Body of pancreas (tissue), 4 donors: ENCODE results near the gene KLHL25. TPM values are rescaled to one million over a fixed set of nuclear protein-coding genes. Genes with fewer than 3 reads are reported as not detected.

ENCODE experiments used
- ATAC-seq: fragments of 150-250 bp; one replicate; pipeline ENCODE4 v1.9.1; 2016
- DNase-seq, 4 donors: peaks; one replicate each; pipeline ENCODE4 v3.0.0-alpha.2; 2019
- H3K27ac ChIP-seq, 4 donors: fragments of 200-600 bp; sonication (generic); 1 replicate in 3 of 4; 2 replicates in 1 of 4; pipeline versions ENCODE4 v1.5.1 to v1.6.1; 2016 to 2019; ENCODE audit warnings: mild to moderate bottlenecking in 1 of 4, mixed read lengths in 1 of 4, moderate library complexity in 1 of 4
- H3K27me3 ChIP-seq, 2 donors: fragments of 200-600 bp; sonication (generic); one replicate each; pipeline ENCODE4 v1.6.0; 2016; ENCODE audit warnings: mild to moderate bottlenecking in 1 of 2
- H3K36me3 ChIP-seq, 2 donors: fragments of 200-600 bp; sonication (generic); replicated peaks in 1 of 2; 2 replicates each; pipeline ENCODE4 v1.5.1; 2016; ENCODE audit warnings: low read depth in 2 of 2; ENCODE audit not compliant: insufficient read depth in 1 of 2
- H3K4me1 ChIP-seq: fragments of 200-600 bp; sonication (generic); one replicate; pipeline ENCODE4 v1.6.0; 2016
- H3K4me3 ChIP-seq, 2 donors: fragments of 200-600 bp; sonication (generic); 1 replicate in 1 of 2; 2 replicates in 1 of 2; pipeline ENCODE4 v1.5.1; 2016 to 2019
- H3K9me3 ChIP-seq, 3 donors: fragments of 200-600 bp; sonication (generic); 1 replicate in 2 of 3; 2 replicates in 1 of 3; pipeline ENCODE4 v1.5.1; 2016
- POLR2A ChIP-seq, 3 donors: fragments of 450-650 bp; IDR thresholded peaks; one replicate each; pipeline ENCODE4 v1.6.1; 2016; ENCODE audit warnings: antibody characterized with exemption in 3 of 3, mild to moderate bottlenecking in 2 of 3
- WGBS, 2 donors: methylation state at CpG; one replicate each; pipeline ENCODE4 v1.1.5; 2017; 5-methylcytosine and 5-hydroxymethylcytosine counted together
- intact Hi-C: fragments of 100-400 bp; cut with DNase I; formaldehyde crosslinking; loops from one replicate; pipeline ENCODE4 v1.15.1; 2023
- total RNA-seq, 2 donors: library from RNA; depleted of rRNA; stranded (reverse); fragments of >200 nt; gene quantifications; one replicate each; pipeline ENCODE4 v1.1.0, GENCODE V29; 2016
- TF ChIP-seq, protein P1 (sequence below), 7 experiments: fragments of 450-650 bp in 4 of 7; fragments of 200-600 bp in 3 of 7; sonication (generic) in 3 of 7; IDR thresholded peaks; one replicate each; pipeline ENCODE4 v1.5.1; 2016 to 2019; ENCODE audit warnings: antibody characterized with exemption in 7 of 7

The KLHL25 gene
- total RNA-seq, 2 donors from 2014 or later, result 1.3 to 7.6 TPM

DNA sequence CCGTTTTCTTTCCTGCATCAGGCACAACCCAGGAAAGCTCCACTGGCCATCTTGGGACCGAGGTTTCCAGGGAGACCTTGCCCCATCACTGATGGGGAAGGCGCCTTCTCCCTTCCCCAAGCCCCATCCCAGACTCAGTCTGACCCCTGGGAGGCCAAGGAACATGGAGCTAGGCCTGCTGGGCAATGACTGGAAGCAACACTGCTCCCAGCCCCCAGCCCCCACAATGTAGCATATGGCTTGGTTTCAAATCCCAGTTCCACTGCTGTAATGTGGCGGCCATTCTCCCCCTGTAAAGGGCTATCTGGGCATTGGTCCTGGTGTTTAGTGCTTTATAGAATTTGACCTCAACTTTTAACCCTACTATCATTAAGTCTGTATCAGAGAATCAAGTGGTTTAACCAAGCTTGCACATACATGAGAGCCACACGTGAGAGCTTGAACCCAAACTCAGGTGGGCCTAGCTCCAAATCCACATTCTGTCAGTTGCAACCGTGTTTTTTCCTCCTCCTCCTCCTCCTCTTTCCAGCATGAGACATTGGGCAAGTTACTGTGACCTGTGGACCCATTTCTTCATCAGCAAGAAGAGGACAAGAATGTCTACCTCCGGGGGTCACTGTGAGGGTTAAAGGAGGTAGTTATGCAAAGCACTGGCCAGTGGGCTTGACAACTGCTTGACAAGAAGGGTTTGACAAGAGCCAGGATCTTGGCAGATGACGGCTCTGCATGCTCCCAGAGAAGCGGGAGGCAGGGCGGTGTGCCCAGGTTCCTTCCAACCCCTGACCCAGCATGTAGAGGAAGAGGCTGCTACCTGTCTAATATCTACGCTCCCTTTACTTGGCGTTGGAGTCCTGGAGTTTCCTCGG, 37.4 kb downstream of the KLHL25 start:
- peaks cover 36% of the 10 kb centered on the region for H3K4me1 ChIP-seq
- no peaks in the 10 kb centered on the region for H3K36me3 ChIP-seq
- DNase-seq (peak in 2 of 4 donors; percentile 3 to 7), ATAC-seq (no peak)
- 75 to 91% methylated on average over 10 to 13 of the region's 13 CpGs for WGBS, 2 donors
- no peaks in the 10 kb centered on the region for H3K27me3 ChIP-seq
- no peak for TF ChIP-seq POLR2A (IDR thresholded peaks at IDR 0.05)
- TF ChIP-seq, protein P1, sequence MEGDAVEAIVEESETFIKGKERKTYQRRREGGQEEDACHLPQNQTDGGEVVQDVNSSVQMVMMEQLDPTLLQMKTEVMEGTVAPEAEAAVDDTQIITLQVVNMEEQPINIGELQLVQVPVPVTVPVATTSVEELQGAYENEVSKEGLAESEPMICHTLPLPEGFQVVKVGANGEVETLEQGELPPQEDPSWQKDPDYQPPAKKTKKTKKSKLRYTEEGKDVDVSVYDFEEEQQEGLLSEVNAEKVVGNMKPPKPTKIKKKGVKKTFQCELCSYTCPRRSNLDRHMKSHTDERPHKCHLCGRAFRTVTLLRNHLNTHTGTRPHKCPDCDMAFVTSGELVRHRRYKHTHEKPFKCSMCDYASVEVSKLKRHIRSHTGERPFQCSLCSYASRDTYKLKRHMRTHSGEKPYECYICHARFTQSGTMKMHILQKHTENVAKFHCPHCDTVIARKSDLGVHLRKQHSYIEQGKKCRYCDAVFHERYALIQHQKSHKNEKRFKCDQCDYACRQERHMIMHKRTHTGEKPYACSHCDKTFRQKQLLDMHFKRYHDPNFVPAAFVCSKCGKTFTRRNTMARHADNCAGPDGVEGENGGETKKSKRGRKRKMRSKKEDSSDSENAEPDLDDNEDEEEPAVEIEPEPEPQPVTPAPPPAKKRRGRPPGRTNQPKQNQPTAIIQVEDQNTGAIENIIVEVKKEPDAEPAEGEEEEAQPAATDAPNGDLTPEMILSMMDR (IDR thresholded peaks at IDR 0.05), result no peak
- no peaks in the 10 kb centered on the region for H3K9me3 ChIP-seq
- intact Hi-C loops, result no loop called here
- H3K4me3 ChIP-seq, result no peak overlapping the region
- H3K27ac ChIP-seq, result no peak overlapping the region

DNA sequence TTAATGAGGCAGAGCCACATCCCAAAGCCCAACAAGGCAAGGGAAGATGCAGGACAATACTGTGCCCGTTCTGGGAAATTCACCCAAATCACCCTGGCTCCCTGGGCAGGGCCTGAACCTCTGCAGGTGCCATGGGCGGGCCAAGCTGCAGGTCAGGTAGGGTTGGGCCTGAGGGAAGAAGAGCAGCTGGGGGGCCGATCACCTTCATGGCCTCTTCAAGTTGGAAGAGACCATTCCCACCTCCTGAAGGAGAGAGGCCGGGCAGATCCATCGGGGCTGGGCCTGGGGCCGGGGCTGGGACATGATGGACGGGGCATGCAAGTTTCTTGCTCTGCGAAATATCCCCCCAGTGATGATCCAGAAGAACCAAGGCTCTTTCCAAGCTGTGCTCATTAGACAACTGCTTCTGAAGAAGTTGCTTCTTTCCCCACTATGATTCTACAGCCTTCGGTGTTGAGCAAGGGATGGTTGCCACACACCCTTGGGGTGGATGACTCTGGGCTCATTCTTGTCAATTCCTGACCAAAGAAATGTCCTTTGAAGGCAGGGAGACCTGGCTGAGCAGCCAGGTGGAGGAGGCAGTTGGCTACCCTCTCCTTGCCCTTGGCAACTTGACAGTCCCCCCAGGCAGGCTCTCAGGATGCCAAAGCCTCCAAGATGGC, 38.2 kb downstream of the KLHL25 start:
- H3K27ac ChIP-seq, result no peak overlapping the region
- ATAC-seq (no peak), DNase-seq (peak in 2 of 4 donors; percentile 1 to 8)
- H3K27me3 ChIP-seq, result no peaks in the 10 kb centered on the region
- 95 to 98% methylated on average over 9 of the region's 9 CpGs for WGBS, 2 donors
- H3K36me3 ChIP-seq, result no peaks in the 10 kb centered on the region
- peaks cover 39% of the 10 kb centered on the region for H3K4me1 ChIP-seq
- TF ChIP-seq, protein P1 (IDR thresholded peaks at IDR 0.05), result no peak
- no peak for TF ChIP-seq POLR2A (IDR thresholded peaks at IDR 0.05)
- H3K9me3 ChIP-seq, result no peaks in the 10 kb centered on the region
- intact Hi-C loops, result no loop called here
- H3K4me3 ChIP-seq, result no peak overlapping the region

DNA sequence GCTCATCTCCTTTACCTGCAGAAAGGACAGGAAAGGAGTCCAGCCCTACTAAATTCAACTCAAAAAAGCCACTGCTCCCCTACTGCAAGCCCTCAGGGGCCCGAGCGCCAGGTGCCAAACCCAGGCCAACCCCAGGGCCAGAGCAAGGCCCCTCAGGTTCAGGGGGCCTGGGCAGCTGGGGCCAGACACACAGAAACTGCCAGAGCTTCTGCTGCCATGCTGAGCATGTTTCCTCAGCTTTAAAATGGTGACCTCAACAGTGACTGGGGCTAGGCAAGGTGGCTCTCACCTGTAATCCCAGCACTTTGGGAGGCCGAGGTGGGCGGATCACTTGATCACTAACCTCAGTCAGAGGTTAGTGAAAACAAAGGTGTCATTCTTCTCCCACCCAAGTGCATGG, 38.8 kb downstream of the KLHL25 start:
- peaks cover 39% of the 10 kb centered on the region for H3K4me1 ChIP-seq

DNA sequence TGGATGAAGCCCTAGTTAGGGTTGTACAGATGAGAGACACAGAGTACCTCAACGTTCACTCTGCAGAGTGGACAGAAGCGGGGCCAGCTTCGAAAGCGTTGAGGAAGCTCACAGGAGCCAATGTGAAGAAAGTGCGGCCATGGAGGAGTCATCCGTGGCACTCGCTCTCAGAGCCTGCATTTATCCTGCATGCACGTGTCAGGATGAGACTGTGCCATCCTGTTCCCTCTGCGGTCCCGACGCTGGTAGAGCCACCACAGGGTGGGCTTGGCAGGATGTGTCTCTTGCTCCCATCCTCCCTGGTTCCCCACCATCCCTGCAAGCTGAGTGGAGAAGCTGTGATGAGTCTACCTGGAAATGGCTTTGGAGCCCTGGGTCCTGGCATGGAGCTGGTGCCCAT, 39.3 kb downstream of the KLHL25 start:
- Histone ChIP-seq H3K36me3 (no peaks in the 10 kb centered on the region), H3K4me3 (no peak overlapping the region), H3K27me3 (no peaks in the 10 kb centered on the region), H3K9me3 (no peaks in the 10 kb centered on the region), H3K4me1 (peaks cover 39% of the 10 kb centered on the region), H3K27ac (no peak overlapping the region)
- DNase-seq (peak in 1 of 4 donors; percentile 3), ATAC-seq (no peak)
- intact Hi-C loops, result no loop called here
- TF ChIP-seq POLR2A (IDR thresholded peaks at IDR 0.05), result no peak
- TF ChIP-seq, protein P1 (IDR thresholded peaks at IDR 0.05), result no peak
- 91 to 92% methylated on average over 10 to 11 of the region's 11 CpGs for WGBS, 2 donors

More for the DNA sequence above, 38.8 kb downstream of the KLHL25 start:
- intact Hi-C loops, result no loop called here
- Histone ChIP-seq H3K9me3 (no peaks in the 10 kb centered on the region), H3K27ac (no peak overlapping the region), H3K36me3 (no peaks in the 10 kb centered on the region), H3K4me3 (no peak overlapping the region), H3K27me3 (no peaks in the 10 kb centered on the region)
- 90 to 93% methylated on average over 2 to 4 of the region's 4 CpGs for WGBS, 2 donors
- TF ChIP-seq POLR2A (IDR thresholded peaks at IDR 0.05), result no peak
- TF ChIP-seq, protein P1 (IDR thresholded peaks at IDR 0.05), result no peak
- DNase-seq (peak in 2 of 4 donors; percentile 1 to 5), ATAC-seq (no peak)
